Hippocampal formation (tissue), 2 donors: Measurements from ENCODE around the gene CYP27C1.

ENCODE experiments used
- DNase-seq, 2 donors: peaks; one replicate each; lab custom pipeline; 2025; lab: John Stamatoyannopoulos, UW

Gene CYP27C1

DNA sequence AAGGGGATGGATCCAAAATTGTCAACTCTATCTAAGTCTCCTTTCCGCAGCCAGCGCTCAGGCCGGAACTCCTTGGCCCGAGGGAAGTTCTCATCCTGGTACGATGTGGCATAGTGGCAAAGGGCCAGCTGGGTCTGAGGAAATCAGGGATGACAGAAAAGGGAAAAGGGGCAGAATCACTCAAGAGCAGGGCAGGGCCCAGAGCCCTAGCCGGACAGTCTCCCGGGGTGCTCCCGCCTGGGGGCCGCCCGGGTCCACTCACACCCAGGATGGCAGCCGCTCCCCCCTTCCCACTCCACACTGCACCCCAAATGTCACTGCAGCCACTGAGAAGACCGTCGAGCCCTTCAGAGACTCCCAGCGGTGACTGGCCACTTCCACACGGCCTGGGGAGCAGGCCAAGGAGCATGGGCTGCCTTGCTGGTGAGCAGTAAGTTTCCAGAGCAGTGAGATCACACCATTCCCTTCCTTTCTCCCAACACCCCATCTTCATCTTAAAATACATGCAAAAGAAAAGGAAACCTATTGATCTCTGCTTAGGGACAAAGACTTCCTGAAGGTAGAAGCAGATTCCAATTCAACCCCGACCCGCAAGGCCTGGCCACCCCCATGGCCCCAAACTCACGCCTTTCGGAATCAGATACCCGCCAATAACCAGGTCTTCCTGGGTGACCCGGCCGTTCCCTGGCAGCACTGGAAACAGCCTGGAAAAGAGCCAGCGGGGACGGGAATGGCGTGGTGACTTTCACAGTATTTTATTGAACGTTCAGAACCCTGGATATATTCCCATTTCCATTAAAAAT lies 26.7 kb downstream of the CYP27C1 start:
- DNase-seq: no peak

DNA sequence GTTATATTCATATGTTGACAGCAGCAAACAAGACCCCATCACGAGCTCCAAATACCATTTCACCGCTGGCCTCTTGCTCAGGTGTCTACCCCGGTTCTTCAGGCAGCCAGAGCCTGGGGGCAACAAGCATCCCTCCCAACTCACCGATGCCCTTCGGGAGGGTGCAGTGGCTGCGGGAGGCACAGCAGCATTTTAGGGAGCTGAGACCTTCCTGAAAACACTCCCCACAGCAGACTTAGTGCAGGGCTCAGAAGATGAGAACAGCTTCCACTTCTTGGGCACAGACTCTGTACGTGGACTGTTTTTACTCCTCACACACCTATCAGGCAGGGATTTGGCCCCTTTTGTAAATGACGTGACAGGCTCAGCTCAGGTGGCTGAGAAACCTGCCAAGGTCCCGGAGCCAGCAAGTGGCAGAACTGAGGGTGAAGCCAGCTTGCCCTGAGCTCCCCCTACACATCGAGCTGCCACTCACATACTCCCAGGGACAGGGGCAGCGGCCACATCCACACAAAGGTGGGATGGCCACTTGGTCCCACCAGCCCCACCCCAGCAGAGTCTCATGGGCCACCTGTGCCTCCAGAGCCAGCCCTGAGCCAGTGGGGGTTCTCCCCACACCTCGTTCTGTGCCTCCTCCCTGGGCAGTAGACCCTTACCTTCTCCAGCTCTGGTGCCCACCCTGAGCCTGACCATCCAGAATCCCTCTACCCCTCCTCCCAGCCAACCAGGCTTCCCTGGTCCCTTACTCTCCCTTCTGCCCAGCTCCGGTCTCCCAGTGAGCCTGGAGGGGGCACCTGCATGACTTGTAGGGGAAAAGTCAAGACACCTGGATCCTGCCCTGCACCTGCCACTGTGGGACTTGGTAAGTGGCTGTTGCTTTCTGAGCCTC lies 28.5 kb downstream of the CYP27C1 start:
- no peak for DNase-seq

DNA sequence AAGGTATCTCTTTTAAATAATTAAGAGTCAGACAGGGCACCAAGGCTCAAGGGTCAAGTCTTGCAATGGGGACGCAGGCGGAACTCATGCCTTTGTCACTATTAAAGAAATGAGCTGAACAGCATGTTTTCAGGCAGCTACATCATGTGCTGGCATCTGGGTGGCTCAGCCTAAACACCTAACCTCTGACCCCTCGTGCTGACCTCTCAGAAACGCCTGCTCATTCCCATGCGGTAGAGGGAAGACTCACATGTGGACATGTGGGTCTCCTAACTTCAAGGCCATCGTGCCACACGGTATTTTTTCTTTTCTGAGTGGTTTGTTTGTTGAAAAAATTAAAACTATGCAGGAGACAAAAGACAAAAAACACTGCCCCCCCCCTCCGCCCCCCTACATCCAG lies 31.3 kb downstream of the CYP27C1 start:
- no peak for DNase-seq

DNA sequence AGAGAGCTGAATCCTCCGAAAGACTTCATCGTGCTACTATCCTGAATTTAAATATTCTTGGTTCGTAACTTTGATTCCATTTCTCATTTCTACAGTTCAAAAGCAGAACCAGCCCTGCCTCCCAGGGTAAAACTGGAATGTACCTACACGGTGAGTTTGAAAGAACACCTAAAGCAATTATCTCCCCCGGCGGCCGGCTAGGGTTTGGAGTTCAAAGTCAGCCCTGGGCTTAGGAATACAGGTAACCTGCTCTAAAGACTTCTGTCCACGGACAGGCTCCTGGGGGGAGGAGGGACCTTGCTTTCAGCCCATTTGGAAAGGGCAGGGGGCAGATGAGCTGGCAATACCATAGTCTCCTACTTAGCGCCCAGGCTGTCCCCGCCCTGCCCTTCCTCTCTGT lies 32.3 kb downstream of the CYP27C1 start:
- no peak for DNase-seq

DNA sequence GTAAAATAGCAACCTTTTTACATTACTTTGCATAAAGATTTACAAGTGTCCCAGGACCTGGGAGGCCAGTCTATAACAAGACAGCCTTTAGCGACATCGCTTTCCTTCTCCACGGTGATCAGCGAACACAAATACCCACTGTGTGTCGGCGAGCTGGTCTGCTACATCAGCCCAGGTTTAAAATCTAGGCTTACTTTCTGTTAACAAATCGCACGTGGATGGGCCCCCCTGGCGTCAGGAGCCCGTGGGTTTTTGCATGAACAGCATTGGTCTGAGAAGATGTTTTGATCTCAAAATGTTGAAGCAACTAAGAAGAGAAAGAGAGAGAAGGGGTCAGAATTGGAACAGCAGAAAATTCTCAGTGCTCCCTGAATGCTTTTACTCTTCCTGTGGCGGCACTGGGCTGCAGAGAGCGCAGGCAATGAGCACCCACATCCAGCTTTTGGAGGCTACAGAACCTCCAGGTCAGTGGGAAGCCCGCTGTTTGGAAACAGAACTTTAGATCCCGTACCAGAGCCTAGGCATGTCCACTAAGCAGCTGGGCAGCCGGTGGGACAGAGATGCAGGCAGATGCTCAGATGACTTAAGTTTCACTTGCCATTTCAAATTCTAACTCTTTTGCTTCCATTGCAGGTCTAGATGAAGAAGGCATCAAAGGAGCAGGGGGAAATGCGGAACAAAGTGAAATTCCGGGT lies 32.9 kb downstream of the CYP27C1 start:
- no peak for DNase-seq

DNA sequence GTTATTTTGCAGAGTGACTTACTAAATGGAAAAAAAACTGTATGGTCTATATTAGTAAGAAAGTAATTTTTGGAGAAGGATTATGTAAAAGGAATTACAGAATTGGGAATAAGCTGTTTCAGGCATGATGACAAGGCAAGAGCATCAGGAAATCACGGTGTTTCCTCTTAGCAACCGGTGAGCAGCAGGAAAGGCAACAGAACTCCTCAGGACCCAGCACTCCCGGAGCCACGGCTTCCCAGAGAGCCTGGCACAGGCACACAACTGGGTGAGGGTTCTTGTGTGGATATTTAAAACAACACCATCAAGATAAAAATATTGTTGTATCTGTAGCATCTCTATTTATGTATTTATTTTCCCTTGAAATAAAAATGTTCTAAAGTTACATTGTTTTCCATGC lies 34.4 kb downstream of the CYP27C1 start:
- DNase-seq: no peak

DNA sequence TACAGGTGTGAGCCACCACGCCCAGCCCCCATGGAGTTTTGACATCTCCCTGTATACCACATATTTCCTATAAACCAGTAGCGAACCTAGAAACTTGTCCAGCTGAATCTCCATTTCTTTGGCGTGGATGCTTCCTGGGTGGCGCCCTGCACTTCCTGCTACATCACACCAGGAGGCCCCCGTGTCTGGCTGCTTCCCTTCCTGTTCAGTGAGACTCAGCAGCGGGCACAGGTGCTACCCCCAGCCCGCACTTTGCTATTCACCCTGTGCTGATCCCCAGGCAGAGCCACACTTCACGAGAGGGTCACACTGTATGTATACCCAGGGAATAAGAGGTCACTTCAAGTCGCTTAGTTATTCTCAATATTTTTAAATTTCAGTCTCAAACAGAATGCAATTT lies 35.0 kb downstream of the CYP27C1 start:
- no peak for DNase-seq

DNA sequence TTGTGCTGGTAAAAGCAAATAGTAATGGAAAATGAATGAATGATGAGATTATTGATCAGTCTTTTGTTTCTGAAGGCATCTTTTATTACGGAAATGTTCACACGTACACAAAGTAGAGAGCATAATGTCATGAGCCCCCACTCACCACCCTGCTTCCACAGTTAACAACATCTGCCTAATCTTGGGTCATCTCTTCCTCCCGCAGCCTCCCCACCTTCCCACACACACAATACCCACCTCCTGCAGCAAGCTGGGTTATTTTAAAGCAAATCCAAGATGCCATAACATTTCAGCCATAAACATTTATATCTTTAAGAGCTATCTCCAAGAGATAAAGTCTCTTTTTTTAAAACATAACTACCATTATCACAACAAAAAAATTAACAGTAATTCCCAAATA lies 36.3 kb downstream of the CYP27C1 start:
- DNase-seq: no peak

DNA sequence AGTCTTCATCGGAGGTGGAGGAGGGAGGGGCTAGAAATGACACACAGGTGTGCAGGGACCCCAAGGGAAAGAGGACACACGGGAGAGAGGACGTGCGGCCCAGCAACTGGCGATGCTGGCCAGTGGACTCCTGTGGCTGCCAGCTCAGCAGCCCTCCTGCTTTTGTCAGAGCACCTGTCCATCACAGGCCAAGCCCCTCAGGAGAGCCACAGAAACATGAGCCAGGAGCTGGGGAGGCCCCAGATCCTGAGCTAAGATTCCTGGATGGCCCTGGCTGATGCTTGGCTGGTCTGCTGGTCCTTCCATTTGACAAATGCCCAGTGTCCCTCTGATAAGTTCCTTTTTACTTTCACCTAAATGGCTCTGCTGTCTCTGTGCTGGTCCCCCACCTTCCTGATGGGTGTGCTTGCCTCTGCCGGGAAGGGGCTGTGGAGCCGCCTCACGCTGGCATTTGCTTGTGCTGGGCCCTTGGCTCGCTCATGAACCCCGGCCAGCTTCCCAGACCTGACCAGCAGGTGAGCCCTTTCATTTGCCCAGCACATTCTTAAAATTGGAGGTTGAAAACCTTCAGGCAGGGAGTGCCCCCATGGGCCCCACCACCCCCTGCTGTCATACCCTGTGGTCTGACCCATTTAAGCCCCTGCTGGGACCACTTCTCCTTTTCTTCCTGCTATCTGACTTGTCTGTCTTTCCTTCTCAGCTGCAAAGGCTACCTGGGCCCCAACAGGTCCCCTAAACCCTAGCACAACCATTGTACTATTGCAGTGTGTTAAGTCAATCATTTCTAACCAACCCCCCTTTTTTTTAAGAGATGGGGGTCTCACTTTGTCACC lies 37.3 kb downstream of the CYP27C1 start:
- no peak for DNase-seq

DNA sequence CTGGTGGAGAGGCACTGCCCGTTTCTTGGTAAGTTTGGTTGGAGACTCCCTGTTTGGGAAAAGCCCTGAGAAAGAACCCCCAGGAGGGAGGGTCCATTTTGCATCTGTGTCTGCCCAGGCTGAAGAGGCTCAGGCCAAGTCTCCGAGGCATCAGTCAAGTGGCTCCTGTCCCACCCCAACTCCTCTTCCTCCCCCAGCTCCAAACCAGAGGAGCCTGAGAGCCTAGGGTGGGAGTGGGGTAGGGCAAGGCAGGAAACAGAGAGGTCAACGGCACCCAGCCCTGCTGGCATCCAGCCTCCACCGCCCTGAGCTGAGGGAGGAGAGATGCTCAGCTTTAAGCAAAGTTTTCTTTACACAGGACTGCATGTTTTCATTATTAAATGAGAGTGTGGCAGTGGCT lies 38.2 kb downstream of the CYP27C1 start:
- no peak for DNase-seq

DNA sequence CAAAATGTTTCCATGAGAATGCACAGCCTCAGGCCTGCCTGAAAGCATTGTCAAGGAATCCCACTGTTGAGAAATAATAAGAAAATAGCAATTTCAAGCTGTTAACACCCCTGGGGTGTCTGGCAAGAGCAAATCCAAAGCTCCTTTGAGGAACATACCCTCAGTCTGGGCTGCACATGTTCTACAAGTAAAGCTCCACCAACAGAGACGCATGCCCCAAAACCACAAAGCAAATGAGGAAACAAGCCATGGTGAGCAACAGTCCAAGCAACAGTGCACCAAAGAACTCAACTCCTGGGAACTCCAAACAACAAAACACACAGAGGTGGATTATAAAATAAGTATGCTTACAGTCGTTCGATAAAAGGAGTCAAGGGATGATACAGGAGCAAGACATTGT lies 40.3 kb downstream of the CYP27C1 start:
- DNase-seq: no peak

DNA sequence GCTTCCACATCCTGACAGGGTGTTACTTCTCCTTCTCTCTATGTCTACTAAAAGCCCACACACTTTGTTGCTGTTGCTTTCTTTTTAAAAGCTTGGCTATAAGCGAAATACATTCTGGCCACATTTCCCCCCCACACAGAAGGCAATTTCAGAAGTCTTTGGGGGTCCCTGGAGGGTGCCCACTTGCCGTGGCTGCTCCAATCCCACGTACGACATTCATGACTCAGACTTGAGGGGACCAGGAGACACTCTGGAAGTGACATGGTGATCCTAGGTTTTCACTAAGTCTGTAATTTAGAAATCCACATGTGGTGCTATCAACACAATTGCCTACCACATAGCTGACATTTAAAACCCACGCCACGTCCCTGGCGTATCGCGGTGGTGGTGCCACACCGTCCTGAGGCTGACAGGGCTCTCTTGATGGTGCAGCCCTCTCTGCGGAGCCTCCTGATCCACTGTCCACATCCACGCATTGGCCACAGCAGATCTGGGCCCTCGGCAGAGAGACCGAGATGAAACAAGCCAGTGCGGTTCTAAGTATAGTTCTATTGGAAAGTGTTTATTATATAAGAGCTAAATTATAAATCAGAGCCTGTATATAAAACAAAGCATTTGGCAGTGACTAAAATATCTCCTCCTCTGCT lies 42.4 kb downstream of the CYP27C1 start:
- DNase-seq: no peak

DNA sequence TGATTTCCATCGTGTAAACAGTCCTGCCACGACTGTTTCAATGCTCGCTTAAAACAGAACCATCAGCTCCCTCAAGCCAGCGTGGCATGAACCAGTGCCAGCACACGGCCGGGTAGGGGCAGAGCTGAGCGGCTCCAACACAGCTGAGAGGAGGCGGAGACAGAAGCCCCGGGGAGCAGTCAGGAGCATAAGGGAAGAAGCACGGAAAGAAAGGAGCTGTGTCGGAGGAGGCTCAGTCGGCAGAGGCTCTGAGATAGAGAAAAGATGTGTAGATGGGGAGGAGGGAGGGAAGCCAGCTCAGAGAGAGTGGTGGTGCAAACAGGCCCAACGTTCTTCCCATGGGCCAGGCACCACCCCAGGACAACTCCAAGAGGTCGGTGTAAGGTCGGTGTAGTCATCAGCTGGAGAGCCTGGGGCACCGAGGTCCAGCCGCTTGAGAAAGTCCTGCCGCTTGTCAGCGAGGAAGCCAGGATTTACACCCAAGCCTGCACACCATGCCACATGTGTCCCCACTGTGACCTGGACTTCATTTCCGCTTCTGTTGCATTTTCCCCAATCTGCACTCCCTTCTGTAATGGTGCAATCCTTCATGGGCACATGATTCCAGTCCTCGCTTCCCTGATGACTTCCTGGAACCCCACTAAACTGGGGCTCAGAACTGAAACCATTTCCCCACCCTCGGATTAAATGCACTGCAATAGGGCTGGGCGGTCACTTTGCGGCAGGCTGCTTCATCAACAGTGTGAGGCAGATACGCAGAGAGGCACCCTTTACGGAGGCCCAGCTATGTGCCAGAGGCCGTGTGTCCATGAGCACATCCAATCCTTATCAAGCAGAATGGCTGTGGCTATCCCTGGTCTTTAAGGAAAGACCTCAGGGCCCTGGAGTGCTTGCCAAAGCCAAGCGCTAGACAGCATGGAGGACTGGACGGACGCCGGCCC lies 43.5 kb downstream of the CYP27C1 start:
- DNase-seq: peak; percentile 45 to 64

DNA sequence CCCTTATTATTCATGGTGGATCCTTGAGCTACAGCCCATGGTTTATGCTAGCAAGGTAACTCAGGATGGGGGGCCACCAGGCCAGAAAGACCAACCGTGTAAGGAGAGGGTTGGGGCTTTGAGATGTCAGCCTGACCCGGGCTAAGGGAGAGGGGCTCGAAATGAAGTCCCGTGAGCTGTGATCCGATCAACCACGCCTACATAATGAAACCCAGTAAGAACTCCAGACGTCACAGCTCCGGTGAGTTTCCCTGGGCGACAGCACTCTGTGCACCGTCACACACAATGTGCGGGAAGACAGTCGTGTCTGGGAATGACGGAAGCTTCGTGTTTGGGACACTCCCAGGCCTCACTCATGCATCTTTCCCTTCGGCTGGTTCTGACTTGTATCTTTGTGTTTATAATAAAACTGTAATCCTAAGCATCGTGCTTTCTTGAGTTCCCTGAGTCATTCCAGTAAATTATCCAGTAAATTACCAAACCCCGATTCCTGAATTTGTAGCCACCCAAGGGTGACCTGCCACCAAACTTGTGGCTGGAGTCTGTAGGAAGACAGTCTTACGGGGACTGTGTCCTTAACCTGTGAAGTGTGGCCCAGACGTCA lies 44.2 kb downstream of the CYP27C1 start:
- no peak for DNase-seq

DNA sequence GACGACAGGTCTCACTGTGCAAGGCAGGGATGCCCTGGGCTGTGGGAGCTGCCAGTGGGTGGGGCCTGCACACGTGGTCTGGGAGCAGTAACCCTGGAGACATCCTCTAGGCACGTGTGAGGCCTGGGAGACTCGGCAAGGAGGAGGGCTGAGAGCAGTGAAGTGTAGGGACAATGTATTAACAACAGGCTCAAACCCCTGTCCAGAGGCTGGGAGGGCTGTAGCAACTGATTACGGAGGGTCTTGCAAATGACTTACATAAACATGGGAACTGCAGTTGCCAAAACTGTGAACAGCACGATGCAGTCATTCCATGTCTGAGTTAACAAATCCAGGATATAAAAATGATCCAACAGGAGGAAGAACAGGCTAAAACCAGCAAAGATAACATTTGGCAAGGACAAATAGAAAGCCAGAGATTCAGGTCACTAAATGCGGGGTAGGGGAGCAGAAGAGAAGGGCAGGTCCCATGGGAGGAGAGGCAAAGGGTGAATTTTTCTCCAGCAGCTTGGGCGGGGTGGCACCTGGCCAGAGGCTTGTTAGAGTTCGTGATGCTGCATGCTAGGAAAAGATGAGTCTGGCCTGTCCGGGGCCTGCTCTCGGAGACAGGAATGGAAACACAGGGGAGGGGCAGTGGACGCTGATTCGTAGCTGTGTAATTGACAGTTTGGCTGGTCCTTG lies 44.9 kb downstream of the CYP27C1 start:
- DNase-seq: no peak

DNA sequence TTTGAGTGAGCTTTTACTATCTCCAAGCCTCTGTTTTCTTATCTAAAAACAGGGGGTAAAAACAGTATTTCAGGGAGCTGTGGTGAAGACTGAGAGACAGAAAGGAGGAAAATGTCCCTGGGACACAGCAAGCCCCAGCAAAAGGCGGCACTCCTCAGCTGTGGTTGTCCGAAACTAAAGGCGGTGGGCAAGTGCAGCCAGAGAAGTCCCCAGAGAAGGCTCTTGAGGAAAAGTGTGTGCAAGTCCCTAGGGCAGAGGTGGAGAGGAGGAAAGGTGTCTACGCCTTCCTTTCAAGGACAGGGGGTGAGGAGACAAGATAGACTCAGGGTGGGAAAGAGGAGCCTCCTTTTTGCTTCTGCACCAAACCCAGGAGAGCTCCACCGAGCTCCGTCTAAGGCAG lies 45.5 kb downstream of the CYP27C1 start:
- no peak for DNase-seq

DNA sequence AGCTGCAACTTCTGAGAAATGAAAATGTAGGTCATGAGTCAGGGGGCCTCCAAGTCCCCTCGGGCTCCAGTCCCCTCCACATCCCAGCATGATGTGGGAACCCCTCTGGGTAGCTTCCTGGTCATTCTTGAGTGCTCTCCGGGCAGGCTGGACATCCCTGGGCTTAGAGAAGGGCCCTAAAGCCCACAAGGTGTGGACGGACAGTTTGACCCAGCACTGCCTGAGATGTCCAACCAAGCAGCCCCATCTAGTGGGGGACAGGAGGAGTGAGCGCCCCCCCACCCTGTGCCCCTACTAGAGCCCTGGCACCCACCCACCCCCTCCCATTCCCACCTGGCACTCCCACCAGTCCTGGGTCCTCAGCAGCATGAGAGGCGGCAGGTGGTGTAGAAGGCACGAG lies 46.0 kb downstream of the CYP27C1 start:
- DNase-seq: no peak

DNA sequence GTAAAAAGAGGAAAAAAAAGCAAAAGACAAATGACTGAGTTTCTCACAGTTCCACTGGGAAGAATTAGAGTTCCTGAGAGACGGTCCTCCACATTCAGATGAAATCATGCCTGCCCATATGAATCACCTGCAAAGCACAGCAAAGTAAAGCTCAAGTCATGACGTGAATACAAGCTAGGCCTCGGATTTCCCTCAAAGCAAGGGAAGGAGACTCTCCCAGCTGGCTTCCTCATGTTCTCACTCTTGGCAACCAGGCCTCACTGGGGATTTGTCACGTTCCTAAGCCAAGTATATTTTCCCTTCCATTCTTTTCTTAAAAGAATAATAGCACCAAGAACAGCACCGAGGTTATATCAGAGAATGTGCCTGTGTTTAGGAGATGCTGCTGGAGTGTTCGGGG lies 47.0 kb downstream of the CYP27C1 start:
- DNase-seq: no peak

DNA sequence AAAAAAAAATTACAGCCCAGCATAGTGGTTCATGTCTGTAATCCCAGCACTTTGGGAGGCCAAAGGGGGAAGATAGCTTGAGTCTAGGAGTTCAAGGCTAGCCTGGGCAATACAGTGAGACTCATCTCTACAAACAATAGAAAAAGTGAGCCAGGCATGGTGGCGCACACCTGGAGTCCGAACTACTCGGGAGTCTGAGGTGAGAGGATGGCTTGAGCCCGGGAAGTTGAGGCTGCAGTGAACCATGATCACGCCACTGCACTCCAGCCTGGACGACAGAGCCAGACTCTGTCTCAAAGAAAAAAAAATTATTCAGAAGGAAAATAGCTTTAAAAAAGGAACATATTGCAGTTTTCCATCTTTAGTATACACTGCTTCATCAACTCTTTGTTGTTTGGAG lies 47.8 kb downstream of the CYP27C1 start:
- no peak for DNase-seq
